Epithelial cell of prostate (primary cell): ENCODE measurements around the gene SEPHS2.

Experiments used
- DNase-seq: peaks from one replicate; pipeline ENCODE4 v3.0.0-alpha.2; 2011; ENCODE audit warnings: low read depth, low spot score
- H3K27ac ChIP-seq: fragments of 450-650 bp; 2 replicates; pipeline ENCODE4 v1.5.1; 2017; ENCODE audit warnings: mild to moderate bottlenecking

SEPHS2 gene

DNA sequence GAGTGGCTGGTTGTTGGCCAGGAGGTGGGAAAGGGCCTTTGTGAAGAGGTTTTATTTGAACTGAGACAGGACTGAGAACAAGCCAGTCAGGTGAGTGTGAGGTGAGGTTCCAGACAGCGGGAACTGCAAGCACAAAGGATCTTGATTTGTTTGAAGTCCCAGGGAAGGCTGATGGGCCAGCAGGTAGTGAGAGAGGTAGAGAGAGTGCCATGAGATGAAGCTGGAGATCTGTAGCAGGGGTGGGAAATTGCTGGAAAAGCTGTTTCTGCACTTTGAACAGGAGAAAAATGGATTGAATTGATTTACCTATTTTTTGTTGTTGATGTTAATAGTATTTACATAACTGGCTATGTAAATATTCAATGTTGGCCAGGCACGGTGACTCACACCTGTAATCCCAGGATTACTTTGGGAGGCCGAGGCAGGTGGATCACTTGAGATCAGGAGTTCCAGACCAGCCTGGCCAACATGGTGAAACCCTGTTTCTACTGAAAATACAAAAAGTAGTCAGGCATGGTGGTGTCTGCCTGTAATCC lies 8.1 kb downstream of the SEPHS2 start:
- H3K27ac ChIP-seq = no peak overlapping the region
- no peak for DNase-seq

GRCh38 chr16:30434852-30435251 lies 10.8 kb downstream of the SEPHS2 start:
- DNase-seq = no peak
- H3K27ac ChIP-seq = no peak overlapping the region

- peak overlapping the region; percentile 36 for H3K27ac ChIP-seq
- no peak for DNase-seq
These were observed 15.2 kb downstream of the SEPHS2 start for GRCh38 chr16:30430428-30430970.

DNA sequence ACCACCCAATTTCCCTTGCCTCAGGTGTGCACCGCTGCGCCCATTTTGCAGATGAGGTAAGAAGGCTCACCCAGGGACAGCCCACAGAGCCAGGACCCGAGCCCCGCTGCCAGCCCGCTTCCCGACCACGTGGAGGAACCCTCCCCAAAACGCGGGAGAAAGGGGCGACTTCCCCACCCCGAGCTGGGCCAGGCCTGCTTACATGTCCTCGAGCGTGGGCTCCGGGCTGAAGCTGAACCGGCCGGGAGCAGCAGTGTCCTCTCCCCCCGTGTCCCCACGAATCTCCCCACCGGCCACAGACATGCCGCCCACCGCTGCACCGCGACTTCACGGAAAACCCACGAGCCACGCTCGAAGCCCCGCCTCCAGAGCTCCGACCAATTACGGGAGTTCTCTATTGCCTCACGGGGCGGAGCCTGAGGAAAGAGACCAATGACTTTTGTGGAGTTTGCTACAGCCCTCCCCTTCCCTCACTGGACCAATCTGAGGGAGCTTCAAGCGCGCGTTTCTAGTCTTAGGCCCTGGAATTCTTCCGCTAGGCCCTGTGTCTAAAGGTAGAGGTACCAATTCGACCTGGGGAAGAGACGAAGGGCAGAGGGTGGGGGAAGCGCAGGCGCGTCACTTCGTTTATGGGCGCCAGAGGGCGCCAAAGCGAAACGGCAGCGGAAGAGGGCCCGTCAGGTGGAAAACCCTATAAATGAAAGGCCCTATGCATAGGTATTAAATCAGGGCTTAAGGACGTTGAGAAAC lies 15.8 kb downstream of the SEPHS2 start, which contains the start of gene DCTPP1:
Gene DCTPP1 (minus strand): TSS at position 353 of the 750 bp plus-strand sequence. CDS start 50 bp downstream, at position 303.
- DNase-seq = peak; percentile 98
- H3K27ac ChIP-seq = peak within 1 kb of the TSS; percentile 36

- DNase-seq = no peak
- H3K27ac ChIP-seq = peak overlapping the region; percentile 36
These were observed 16.3 kb downstream of the SEPHS2 start for GRCh38 chr16:30429418-30429677.

DNA sequence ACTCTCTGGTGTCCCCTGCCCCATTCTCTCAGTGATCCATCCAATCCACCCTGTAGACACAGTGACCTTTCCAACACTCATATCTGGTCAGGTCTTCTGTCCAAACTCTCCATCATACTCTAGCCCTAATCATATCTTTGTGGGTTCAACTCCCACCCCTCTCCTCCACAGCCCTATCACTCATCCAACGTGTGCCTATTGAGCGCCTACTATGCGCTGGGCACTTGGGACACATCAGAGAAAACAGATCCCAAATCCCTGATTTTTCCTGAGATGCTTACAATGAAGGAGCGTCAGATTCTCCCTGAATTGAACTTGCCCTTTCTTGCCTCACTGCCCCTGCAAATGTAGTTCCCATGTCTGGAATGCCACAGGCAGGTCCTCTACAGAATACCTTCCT lies 17.6 kb downstream of the SEPHS2 start:
- DNase-seq = no peak
- H3K27ac ChIP-seq = no peak overlapping the region

GRCh38 chr16:30421010-30421409 lies 24.7 kb downstream of the SEPHS2 start:
- no peak for DNase-seq
- no peak overlapping the region for H3K27ac ChIP-seq

DNA sequence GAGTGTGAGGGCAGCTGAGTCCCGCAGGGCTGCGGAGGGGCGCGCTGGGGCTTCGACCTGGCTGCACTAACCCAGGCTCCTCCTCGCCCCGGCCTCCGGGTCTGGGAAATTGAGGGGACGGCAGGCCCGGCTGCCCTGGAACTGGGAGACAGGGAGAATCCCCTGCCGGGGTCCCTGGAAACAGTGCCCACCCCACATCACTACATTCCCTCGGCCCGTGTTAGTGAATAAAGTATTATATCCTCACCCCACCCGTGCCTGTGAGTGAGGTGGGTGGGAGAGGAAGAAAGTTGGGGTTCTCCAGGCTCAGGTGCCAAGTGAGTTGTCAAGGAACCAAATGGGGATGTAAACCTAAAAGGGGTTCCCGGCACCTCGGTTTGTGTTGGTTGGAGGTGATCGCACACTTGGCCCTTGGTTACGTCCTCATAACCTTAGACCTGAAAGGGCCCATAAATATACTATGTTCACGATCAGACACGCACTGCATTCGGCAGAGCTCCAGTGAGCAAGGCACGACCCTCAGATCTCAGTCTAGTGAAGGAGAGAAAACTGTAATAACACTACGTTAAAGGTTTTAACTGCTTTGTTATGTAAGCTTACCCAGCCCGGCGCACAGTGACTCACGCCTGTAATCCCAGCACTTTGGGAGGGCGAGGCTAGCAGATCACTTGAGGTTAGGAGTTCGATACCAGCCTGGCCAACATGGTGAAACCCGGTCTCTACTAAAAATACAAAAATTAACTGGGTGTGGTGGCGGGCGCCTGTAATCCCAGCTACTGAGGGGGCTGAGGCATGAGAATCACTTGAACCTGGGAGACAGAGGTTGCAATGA lies 27.1 kb downstream of the SEPHS2 start:
- H3K27ac ChIP-seq = peak overlapping the region; percentile 61

DNA sequence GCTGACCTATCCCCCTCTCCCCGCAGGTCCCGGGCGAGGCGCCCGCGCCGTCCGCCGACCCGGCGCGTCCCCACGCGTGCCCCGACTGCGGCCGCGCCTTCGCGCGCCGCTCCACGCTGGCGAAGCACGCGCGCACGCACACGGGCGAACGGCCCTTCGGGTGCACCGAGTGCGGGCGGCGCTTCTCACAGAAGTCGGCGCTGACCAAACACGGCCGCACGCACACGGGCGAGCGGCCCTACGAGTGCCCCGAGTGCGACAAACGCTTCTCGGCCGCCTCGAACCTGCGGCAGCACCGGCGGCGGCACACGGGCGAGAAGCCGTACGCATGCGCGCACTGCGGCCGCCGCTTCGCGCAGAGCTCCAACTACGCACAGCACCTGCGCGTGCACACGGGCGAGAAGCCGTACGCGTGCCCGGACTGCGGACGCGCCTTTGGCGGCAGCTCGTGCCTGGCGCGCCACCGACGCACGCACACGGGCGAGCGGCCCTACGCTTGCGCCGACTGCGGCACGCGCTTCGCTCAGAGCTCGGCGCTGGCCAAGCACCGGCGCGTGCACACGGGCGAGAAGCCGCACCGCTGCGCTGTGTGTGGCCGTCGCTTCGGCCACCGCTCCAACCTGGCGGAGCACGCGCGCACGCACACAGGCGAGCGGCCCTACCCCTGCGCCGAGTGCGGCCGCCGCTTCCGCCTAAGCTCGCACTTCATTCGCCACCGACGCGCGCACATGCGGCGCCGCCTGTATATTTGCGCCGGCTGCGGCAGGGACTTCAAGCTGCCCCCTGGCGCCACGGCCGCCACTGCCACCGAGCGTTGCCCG lies 27.9 kb downstream of the SEPHS2 start:
- peak overlapping the region; percentile 61 for H3K27ac ChIP-seq
- DNase-seq = peak; percentile 78

More for the DNA sequence above, 27.1 kb downstream of the SEPHS2 start:
- no peak for DNase-seq

GRCh38 chr16:30416624-30417528 lies 28.8 kb downstream of the SEPHS2 start:
- H3K27ac ChIP-seq = peak overlapping the region; percentile 61
- no peak for DNase-seq

- no peak overlapping the region for H3K27ac ChIP-seq
- DNase-seq = no peak
These were observed 29.5 kb downstream of the SEPHS2 start for GRCh38 chr16:30416047-30416603.

DNA sequence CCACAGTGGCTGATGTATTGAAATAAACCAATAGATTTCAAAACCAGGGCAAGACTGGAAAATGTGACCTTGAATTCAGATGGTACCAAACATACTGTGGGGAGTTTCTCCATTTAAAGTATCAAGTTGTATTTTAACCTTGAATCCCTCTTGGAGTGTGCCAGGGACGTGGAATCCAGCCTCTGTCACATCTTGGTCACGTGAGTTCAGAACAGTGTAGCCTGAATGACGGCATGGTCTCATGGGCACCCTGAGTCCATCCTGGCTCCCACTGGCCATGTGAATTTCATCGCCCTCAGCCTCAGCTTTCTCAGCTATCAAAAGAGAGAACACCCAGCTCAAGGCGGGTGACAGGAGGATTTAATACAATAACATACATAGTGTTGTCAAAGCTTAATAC lies 31.5 kb downstream of the SEPHS2 start:
- peak overlapping the region; percentile 35 for H3K27ac ChIP-seq
- DNase-seq = no peak

DNA sequence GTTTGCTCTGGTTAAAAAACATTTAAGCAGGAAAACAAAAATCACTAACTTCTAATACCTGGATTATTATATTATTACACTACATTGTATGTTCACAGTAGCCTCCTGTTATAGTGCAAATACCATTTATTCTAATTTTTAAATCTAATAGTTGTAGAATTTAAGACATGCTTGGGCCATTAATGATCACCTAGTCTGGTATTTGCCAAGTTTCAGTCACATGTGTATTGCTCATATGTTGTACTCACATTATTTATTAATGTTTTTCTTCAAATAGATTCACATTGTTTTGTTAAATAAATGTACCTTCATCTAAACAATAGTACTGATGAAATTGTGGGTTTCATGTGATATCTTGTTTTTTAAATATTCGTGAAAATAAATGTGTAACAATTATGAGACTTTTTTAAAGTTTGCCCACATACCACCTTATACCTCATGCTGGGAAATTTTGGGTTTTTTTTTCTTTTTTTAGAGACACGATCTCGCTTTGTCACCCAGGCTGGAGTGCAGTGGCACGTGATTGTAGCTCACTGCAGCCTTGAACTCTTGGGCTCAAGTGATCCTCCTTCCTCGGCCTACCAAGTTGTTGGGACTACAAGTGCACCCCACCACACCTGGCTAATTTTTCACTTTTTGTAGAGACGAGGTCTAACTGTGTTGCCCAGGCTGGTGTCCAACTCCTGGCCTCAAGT lies 32.4 kb downstream of the SEPHS2 start:
- peak overlapping the region; percentile 35 for H3K27ac ChIP-seq
- DNase-seq = no peak

GRCh38 chr16:30409125-30410060 lies 36.3 kb downstream of the SEPHS2 start:
- DNase-seq = no peak
- no peak overlapping the region for H3K27ac ChIP-seq

GRCh38 chr16:30407804-30408534 lies 37.7 kb downstream of the SEPHS2 start:
- peak overlapping the region; percentile 20 for H3K27ac ChIP-seq
- no peak for DNase-seq

GRCh38 chr16:30407102-30407803 lies 38.4 kb downstream of the SEPHS2 start, which contains the start of gene ZNF771:
Gene ZNF771 (plus strand): TSS chr16:30407606. CDS start chr16:30408054, 448 bp downstream.
- DNase-seq = no peak
- H3K27ac ChIP-seq = peak within 1 kb of the TSS; percentile 20
